Tibial artery (tissue), 4 donors: ENCODE results near the gene ADCY7.

Experiments used
- DNase-seq, 2 donors: peaks; one replicate each; pipeline ENCODE4 v3.0.0-alpha.2; 2019
- H3K27ac ChIP-seq, 2 donors: fragments of 200-600 bp; sonication (generic) in 1 of 2; 1 replicate in 1 of 2; 2 replicates in 1 of 2; pipeline ENCODE4 v1.5.1; 2018 to 2019; ENCODE audit warnings: mild to moderate bottlenecking in 1 of 2
- H3K27me3 ChIP-seq, 2 donors: fragments of 200-600 bp; sonication (generic) in 1 of 2; one replicate each; pipeline versions ENCODE4 v1.5.1 to v1.6.0; 2016 to 2019
- H3K36me3 ChIP-seq, 3 donors: fragments of 200-600 bp; sonication (generic) in 2 of 3; one replicate each; pipeline ENCODE4 v1.5.1; 2016 to 2019; ENCODE audit warnings: mild to moderate bottlenecking in 2 of 3
- H3K4me1 ChIP-seq, 4 donors: fragments of 200-600 bp; sonication (generic) in 2 of 4; 1 replicate in 3 of 4; 2 replicates in 1 of 4; pipeline ENCODE4 v1.5.1; 2016 to 2019
- H3K4me3 ChIP-seq, 2 donors: fragments of 200-600 bp; sonication (generic) in 1 of 2; 1 replicate in 1 of 2; 2 replicates in 1 of 2; pipeline ENCODE4 v1.5.1; 2018 to 2019; ENCODE audit warnings: mild to moderate bottlenecking in 2 of 2
- H3K9me3 ChIP-seq, 3 donors: fragments of 200-600 bp; sonication (generic) in 1 of 3; one replicate each; pipeline ENCODE4 v1.5.1; 2016 to 2019
- CTCF ChIP-seq, 2 experiments: fragments of 200-600 bp in 1 of 2; fragments of 450-650 bp in 1 of 2; IDR thresholded peaks; one replicate each; pipeline ENCODE4 v1.5.1; 2017 to 2019; ENCODE audit warnings: antibody characterized with exemption in 2 of 2, mild to moderate bottlenecking in 1 of 2, moderate library complexity in 1 of 2
- intact Hi-C: fragments of 100-400 bp; cut with DNase I; formaldehyde crosslinking; loops from one replicate; pipeline ENCODE4 v1.15.0; 2023; ENCODE audit warnings: low total_unique reads

The ADCY7 gene

GRCh38 chr16:50288026-50288425 lies 21.7 kb downstream of the ADCY7 start:
- H3K27ac ChIP-seq, result no peak overlapping the region
- intact Hi-C loops, result no loop called here
- peaks cover 0 to 14% (median 0%) of the 10 kb centered on the region in 4 donors for H3K4me1 ChIP-seq
- TF ChIP-seq CTCF (IDR thresholded peaks at IDR 0.05), result no peak
- H3K9me3 ChIP-seq, result no peaks in the 10 kb centered on the region
- no peak for DNase-seq
- no peaks in the 10 kb centered on the region for H3K36me3 ChIP-seq
- no peaks in the 10 kb centered on the region for H3K27me3 ChIP-seq
- H3K4me3 ChIP-seq, result no peak overlapping the region

GRCh38 chr16:50288920-50289319 lies 22.6 kb downstream of the ADCY7 start:
- no peak for DNase-seq
- no peaks in the 10 kb centered on the region for H3K9me3 ChIP-seq
- intact Hi-C loops, result no loop called here
- no peak overlapping the region for H3K4me3 ChIP-seq
- no peaks in the 10 kb centered on the region for H3K27me3 ChIP-seq
- no peak overlapping the region for H3K27ac ChIP-seq
- H3K4me1 ChIP-seq, result peaks cover 0 to 9% (median 0%) of the 10 kb centered on the region in 4 donors
- no peak for TF ChIP-seq CTCF (IDR thresholded peaks at IDR 0.05)
- no peaks in the 10 kb centered on the region for H3K36me3 ChIP-seq

- TF ChIP-seq CTCF (IDR thresholded peaks at IDR 0.05), result no peak
- H3K36me3 ChIP-seq, result peaks cover 0 to 3% (median 0%) of the 10 kb centered on the region in 3 donors
- H3K4me1 ChIP-seq, result no peaks in the 10 kb centered on the region
- no peak for DNase-seq
- intact Hi-C loops, result no loop called here
- H3K4me3 ChIP-seq, result no peak overlapping the region
- H3K27me3 ChIP-seq, result no peaks in the 10 kb centered on the region
- no peaks in the 10 kb centered on the region for H3K9me3 ChIP-seq
- no peak overlapping the region for H3K27ac ChIP-seq
Measured at GRCh38 chr16:50289950-50290764, 23.8 kb downstream of the ADCY7 start.

- H3K36me3 ChIP-seq, result peaks cover 0 to 3% (median 0%) of the 10 kb centered on the region in 3 donors
- no peaks in the 10 kb centered on the region for H3K27me3 ChIP-seq
- no peak overlapping the region for H3K4me3 ChIP-seq
- no peak overlapping the region for H3K27ac ChIP-seq
- no peak for TF ChIP-seq CTCF (IDR thresholded peaks at IDR 0.05)
- intact Hi-C loops, result no loop called here
- DNase-seq, result no peak
- no peaks in the 10 kb centered on the region for H3K4me1 ChIP-seq
- H3K9me3 ChIP-seq, result no peaks in the 10 kb centered on the region
Measured at GRCh38 chr16:50290856-50291255, 24.5 kb downstream of the ADCY7 start.

DNA sequence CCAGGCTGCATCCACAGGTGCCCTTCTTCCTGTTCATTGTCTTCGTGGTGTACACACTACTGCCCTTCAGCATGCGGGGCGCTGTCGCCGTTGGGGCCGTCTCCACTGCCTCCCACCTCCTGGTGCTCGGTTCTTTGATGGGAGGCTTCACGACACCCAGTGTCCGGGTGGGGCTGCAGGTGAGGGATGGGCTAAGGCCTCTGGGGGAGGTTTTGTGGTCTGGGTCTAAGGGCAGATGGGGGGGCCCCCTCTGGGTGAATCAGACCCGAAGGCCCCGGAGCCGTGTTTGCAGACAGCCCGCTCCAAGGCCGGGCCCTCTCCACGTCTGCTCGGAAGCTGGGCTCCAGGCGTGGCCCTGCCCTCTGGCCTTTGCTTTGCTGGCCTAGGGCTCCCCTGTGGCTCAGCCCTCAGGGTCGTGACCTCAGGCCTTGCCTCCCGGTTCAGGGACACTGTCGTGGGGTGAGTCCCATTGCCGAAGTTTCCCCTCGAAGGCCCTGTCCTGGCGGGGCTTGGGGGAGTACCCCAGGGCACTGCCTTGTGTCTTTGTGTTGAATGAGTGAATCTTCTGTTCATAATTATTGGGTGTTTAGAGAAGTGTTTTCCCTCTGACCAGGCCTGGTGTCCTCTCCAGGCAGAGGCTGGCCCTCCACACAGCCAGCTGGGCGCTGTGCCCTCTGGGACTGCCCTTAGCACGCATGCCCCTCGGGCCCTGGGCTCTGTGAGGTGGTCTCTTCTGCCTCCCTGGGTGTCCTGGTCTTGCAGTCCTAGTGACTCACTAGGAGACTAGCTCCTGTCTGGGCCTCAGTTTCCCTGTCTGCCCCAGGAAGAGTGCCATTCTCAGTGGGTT lies 25.6 kb downstream of the ADCY7 start:
- Histone ChIP-seq H3K9me3 (no peaks in the 10 kb centered on the region), H3K4me3 (no peak overlapping the region), H3K36me3 (peaks cover 0 to 3% (median 0%) of the 10 kb centered on the region in 3 donors), H3K27me3 (no peaks in the 10 kb centered on the region), H3K27ac (no peak overlapping the region), H3K4me1 (no peaks in the 10 kb centered on the region)
- no peak for TF ChIP-seq CTCF (IDR thresholded peaks at IDR 0.05)
- DNase-seq, result no peak
- intact Hi-C loops, result no loop called here
